Activated CD8-positive, alpha-beta T cell treated with anti-CD3 and anti-CD28 coated beads for 36 hours (primary cell): ENCODE results near the gene CD248. TPM values are rescaled to one million over a fixed set of nuclear protein-coding genes. Genes with fewer than 3 reads are reported as not detected.
A peak's percentile ranks its signal among the peaks of the same experiment; 100 is the strongest.
"Not testable (repeated sequence)": the region's sequence is repeated elsewhere in the genome, so short reads cannot be mapped to it uniquely, and the experiment has no call there.

Experiments
- ATAC-seq: fragments of 200-7000 bp; cut with Tn5 transposase; one replicate; pipeline ENCODE4 v1.10.0; 2021; ENCODE audit warnings: mild to moderate bottlenecking, moderate library complexity
- CTCF ChIA-PET: fragments of 350-600 bp; sonication (Branson Sonifier 250); formaldehyde crosslinking; loops from one replicate; lab custom pipeline; 2021; ENCODE audit warnings: antibody characterized with exemption; lab: Charles Lee
- POLR2A ChIA-PET: fragments of 350-600 bp; sonication (Branson Sonifier 250); formaldehyde crosslinking; loops from one replicate; lab custom pipeline; 2021; ENCODE audit warnings: antibody characterized with exemption; lab: Charles Lee
- DNase-seq: peaks from one replicate; pipeline ENCODE4 v3.0.0-alpha.2; 2020
- H3K27ac Mint-ChIP-seq: one replicate; pipeline ENCODE4 v1.8.0; 2021; ENCODE audit warnings: mild to moderate bottlenecking, mixed read lengths
- H3K27me3 Mint-ChIP-seq: one replicate; pipeline ENCODE4 v1.8.0; 2021; ENCODE audit warnings: mixed read lengths
- H3K36me3 Mint-ChIP-seq: one replicate; pipeline ENCODE4 v1.8.0; 2021; ENCODE audit warnings: low read depth, mixed read lengths
- H3K4me1 Mint-ChIP-seq: one replicate; pipeline ENCODE4 v1.8.0; 2021; ENCODE audit warnings: low read depth, mixed read lengths
- H3K4me3 Mint-ChIP-seq: one replicate; pipeline ENCODE4 v1.8.0; 2021; ENCODE audit warnings: mild to moderate bottlenecking, moderate library complexity, mixed read lengths
- H3K9me3 Mint-ChIP-seq: one replicate; pipeline ENCODE4 v1.8.0; 2021; ENCODE audit warnings: mixed read lengths
- CTCF ChIP-seq: fragments of 200-600 bp; IDR thresholded peaks from one replicate; pipeline ENCODE4 v1.8.0; 2022; ENCODE audit warnings: antibody characterized with exemption, mild to moderate bottlenecking
- intact Hi-C: fragments of 100-400 bp; cut with micrococcal nuclease; formaldehyde crosslinking; loops from one replicate; pipeline ENCODE4 v1.10.0; 2022
- total RNA-seq, 2 experiments: library from RNA; stranded (reverse); gene quantifications; one replicate each; pipeline ENCODE4 v1.2.3, GENCODE V29; 2021

CD248 gene
- total RNA-seq, 2 experiments from 2014 or later, result 16.3 to 16.8 TPM

DNA sequence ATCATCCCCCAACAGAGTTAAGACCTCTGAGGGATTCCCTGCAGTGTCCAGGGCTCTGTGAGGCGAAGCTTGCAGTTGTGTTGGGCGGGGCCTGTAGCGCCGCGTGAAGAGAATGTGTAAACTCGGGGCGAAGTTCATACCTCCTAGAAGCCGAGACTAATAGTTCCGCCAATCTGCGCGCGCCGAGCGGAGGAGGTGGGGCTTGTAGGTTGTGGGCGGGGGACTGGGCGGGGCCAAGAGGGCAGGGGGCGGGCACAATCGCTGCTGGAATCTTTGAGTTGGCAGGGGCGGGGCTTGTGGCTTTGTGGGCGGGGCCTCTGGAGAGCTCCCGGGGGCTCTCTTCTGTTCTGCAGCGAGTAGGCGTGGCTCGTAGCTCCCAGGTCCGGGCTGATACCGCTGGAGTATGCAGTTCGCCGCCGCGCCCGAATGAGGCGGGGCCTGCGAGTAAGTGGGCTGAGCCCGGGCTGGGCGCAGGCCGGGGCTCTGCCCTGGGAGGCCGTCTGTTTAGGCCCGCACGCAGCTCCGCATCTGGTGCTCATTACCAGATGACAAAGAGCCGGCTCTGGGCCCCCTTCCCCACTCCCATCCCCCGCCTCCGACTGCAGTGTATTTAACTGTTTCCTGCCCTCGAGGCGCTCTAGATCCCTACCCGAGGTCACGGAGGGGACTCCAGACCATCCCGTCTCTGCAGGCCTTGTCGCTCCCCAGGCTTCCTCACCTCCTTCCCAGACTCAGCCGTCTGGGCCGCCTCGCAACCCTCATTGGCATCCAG is 4.1 kb downstream of the CD248 start:
- peak overlapping the region; percentile 80 for H3K4me3 Mint-ChIP-seq
- no peaks in the 10 kb centered on the region for H3K9me3 Mint-ChIP-seq
- no peak for TF ChIP-seq CTCF
- H3K27ac Mint-ChIP-seq, result peak overlapping the region; percentile 97
- DNase-seq (peak; percentile 99), ATAC-seq (peak; percentile 71)
- peaks cover 7% of the 10 kb centered on the region for H3K36me3 Mint-ChIP-seq
- ChIA-PET CTCF (interaction anchor here (0.5 to 10.2 kb wide), 20 partner anchors 9 to 109 kb away, joined by 3 to 149 read pairs (median 8); partner anchors contain the start of genes B4GAT1, BRMS1, RIN1 and TMEM151A), POLR2A (interaction anchor here (0.5 to 6.9 kb wide), 24 partner anchors 10 to 467 kb away, joined by 3 to 38 read pairs (median 4); partner anchors contain the start of genes B4GAT1, BRMS1, RAB1B and RIN1)
- intact Hi-C loops, result loop anchor here (5.0 kb wide), 2 partner anchors 35 to 75 kb away; partner anchors contain the start of genes B4GAT1 and BRMS1
- peaks cover 32% of the 10 kb centered on the region for H3K4me1 Mint-ChIP-seq
- no peaks in the 10 kb centered on the region for H3K27me3 Mint-ChIP-seq

- Mint-ChIP-seq H3K4me3 (peak overlapping the region; percentile 80), H3K27ac (peak overlapping the region; percentile 97), H3K9me3 (no peaks in the 10 kb centered on the region), H3K4me1 (peaks cover 26% of the 10 kb centered on the region), H3K27me3 (no peaks in the 10 kb centered on the region), H3K36me3 (peaks cover 7% of the 10 kb centered on the region)
- peak; percentile 33 for TF ChIP-seq CTCF
- ATAC-seq, result peak; percentile 68
- intact Hi-C loops, result loop anchor here (5.0 kb wide), 2 partner anchors 35 to 75 kb away; partner anchors contain the start of genes B4GAT1 and BRMS1
- peak; percentile 99 for DNase-seq
- POLR2A ChIA-PET, result interaction anchor here (0.5 to 6.9 kb wide), 19 partner anchors 10 to 466 kb away, joined by 3 to 38 read pairs (median 5); partner anchors contain the start of genes B4GAT1, BRMS1, RIN1 and SLC29A2
- CTCF ChIA-PET, result interaction anchor here (0.5 to 10.2 kb wide), 31 partner anchors 10 to 244 kb away, joined by 3 to 149 read pairs (median 5); partner anchors contain the start of genes B4GAT1, BRMS1, DPP3 and RIN1
Measured at GRCh38 chr11:66311965-66312548, 4.8 kb downstream of the CD248 start.

- POLR2A ChIA-PET, result interaction anchor here (0.7 to 3.8 kb wide), 12 partner anchors 11 to 240 kb away, joined by 3 to 21 read pairs (median 6); partner anchors contain the start of genes BRMS1 and YIF1A
- DNase-seq, result no peak
- intact Hi-C loops, result loop anchor here (5.0 kb wide), 2 partner anchors 36 to 76 kb away; partner anchors contain the start of genes B4GAT1 and BRMS1
- Mint-ChIP-seq H3K4me3 (peak overlapping the region; percentile 80), H3K4me1 (peaks cover 25% of the 10 kb centered on the region), H3K36me3 (peaks cover 7% of the 10 kb centered on the region), H3K27ac (peak overlapping the region; percentile 97), H3K9me3 (no peaks in the 10 kb centered on the region), H3K27me3 (no peaks in the 10 kb centered on the region)
- CTCF ChIA-PET, result interaction anchor here (0.7 to 10.2 kb wide), 29 partner anchors 10 to 244 kb away, joined by 3 to 149 read pairs (median 6); partner anchors contain the start of genes B4GAT1, BRMS1, DPP3 and RIN1
- no peak for ATAC-seq
- peak; percentile 96 for TF ChIP-seq CTCF
Measured at GRCh38 chr11:66311470-66311964, 5.3 kb downstream of the CD248 start.

- not testable (repeated sequence) for H3K36me3 Mint-ChIP-seq, DNase-seq, H3K27ac Mint-ChIP-seq, ATAC-seq, H3K9me3 Mint-ChIP-seq, H3K4me3 Mint-ChIP-seq, H3K27me3 Mint-ChIP-seq
- CTCF ChIA-PET, result interaction anchor here (0.7 to 10.2 kb wide), 27 partner anchors 10 to 243 kb away, joined by 3 to 149 read pairs (median 6); partner anchors contain the start of genes B4GAT1, BRMS1, DPP3 and RIN1
- POLR2A ChIA-PET, result interaction anchor here (0.7 to 3.8 kb wide), 11 partner anchors 11 to 240 kb away, joined by 3 to 21 read pairs (median 7); partner anchors contain the start of genes BRMS1 and YIF1A
- peaks cover 22% of the 10 kb centered on the region for H3K4me1 Mint-ChIP-seq
- intact Hi-C loops, result loop anchor here (5.0 kb wide), 2 partner anchors 36 to 76 kb away; partner anchors contain the start of genes B4GAT1 and BRMS1
Measured at GRCh38 chr11:66310803-66311440, 5.9 kb downstream of the CD248 start.
